Body of pancreas (tissue), 4 donors: ENCODE results near the gene KCNT2. TPM values are rescaled to one million over a fixed set of nuclear protein-coding genes. Genes with fewer than 3 reads are reported as not detected.

Source experiments
- ATAC-seq: fragments of 150-250 bp; one replicate; pipeline ENCODE4 v1.9.1; 2016
- DNase-seq, 4 donors: peaks; one replicate each; pipeline ENCODE4 v3.0.0-alpha.2; 2019
- H3K27ac ChIP-seq, 4 donors: fragments of 200-600 bp; sonication (generic); 1 replicate in 3 of 4; 2 replicates in 1 of 4; pipeline versions ENCODE4 v1.5.1 to v1.6.1; 2016 to 2019; ENCODE audit warnings: mild to moderate bottlenecking in 1 of 4, mixed read lengths in 1 of 4, moderate library complexity in 1 of 4
- H3K27me3 ChIP-seq, 2 donors: fragments of 200-600 bp; sonication (generic); one replicate each; pipeline ENCODE4 v1.6.0; 2016; ENCODE audit warnings: mild to moderate bottlenecking in 1 of 2
- H3K36me3 ChIP-seq, 2 donors: fragments of 200-600 bp; sonication (generic); replicated peaks in 1 of 2; 2 replicates each; pipeline ENCODE4 v1.5.1; 2016; ENCODE audit warnings: low read depth in 2 of 2; ENCODE audit not compliant: insufficient read depth in 1 of 2
- H3K4me1 ChIP-seq: fragments of 200-600 bp; sonication (generic); one replicate; pipeline ENCODE4 v1.6.0; 2016
- H3K4me3 ChIP-seq, 2 donors: fragments of 200-600 bp; sonication (generic); 1 replicate in 1 of 2; 2 replicates in 1 of 2; pipeline ENCODE4 v1.5.1; 2016 to 2019
- H3K9me3 ChIP-seq, 3 donors: fragments of 200-600 bp; sonication (generic); 1 replicate in 2 of 3; 2 replicates in 1 of 3; pipeline ENCODE4 v1.5.1; 2016
- POLR2A ChIP-seq, 3 donors: fragments of 450-650 bp; IDR thresholded peaks; one replicate each; pipeline ENCODE4 v1.6.1; 2016; ENCODE audit warnings: antibody characterized with exemption in 3 of 3, mild to moderate bottlenecking in 2 of 3
- WGBS, 2 donors: methylation state at CpG; one replicate each; pipeline ENCODE4 v1.1.5; 2017; 5-methylcytosine and 5-hydroxymethylcytosine counted together
- intact Hi-C: fragments of 100-400 bp; cut with DNase I; formaldehyde crosslinking; loops from one replicate; pipeline ENCODE4 v1.15.1; 2023
- total RNA-seq, 2 donors: library from RNA; depleted of rRNA; stranded (reverse); fragments of >200 nt; gene quantifications; one replicate each; pipeline ENCODE4 v1.1.0, GENCODE V29; 2016
- TF ChIP-seq, protein P1 (sequence below), 7 experiments: fragments of 450-650 bp in 4 of 7; fragments of 200-600 bp in 3 of 7; sonication (generic) in 3 of 7; IDR thresholded peaks; one replicate each; pipeline ENCODE4 v1.5.1; 2016 to 2019; ENCODE audit warnings: antibody characterized with exemption in 7 of 7

KCNT2 gene
- total RNA-seq, 2 donors from 2014 or later: 0.78 to 0.99 TPM

DNA sequence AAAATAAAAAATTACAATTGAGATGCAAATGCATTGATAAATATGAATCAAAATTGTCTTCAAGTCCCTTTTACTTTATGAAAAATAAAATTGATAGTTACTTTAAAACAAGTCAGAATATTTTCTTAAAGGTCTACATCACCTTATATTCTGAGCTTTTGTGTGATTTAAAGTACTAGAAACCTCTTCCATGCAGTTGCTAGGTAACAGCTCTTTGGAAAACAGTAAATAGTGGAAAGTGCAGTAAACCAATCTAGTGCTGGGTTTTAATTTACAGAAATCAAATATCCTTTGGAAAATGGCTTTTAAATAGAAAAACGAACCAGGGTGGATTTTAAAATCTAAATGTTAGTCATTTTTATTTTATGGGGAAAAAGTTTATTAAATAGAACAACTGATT lies 227.9 kb downstream of the KCNT2 start:
- Histone ChIP-seq H3K4me1 (no peaks in the 10 kb centered on the region), H3K36me3 (no peaks in the 10 kb centered on the region), H3K9me3 (no peaks in the 10 kb centered on the region), H3K27me3 (no peaks in the 10 kb centered on the region), H3K27ac (no peak overlapping the region), H3K4me3 (no peak overlapping the region)
- 25 to 26% methylated on average over 1 of the region's 1 CpG for WGBS, 2 donors
- DNase-seq: no peak
- TF ChIP-seq POLR2A (IDR thresholded peaks at IDR 0.05): no peak
- TF ChIP-seq, protein P1, sequence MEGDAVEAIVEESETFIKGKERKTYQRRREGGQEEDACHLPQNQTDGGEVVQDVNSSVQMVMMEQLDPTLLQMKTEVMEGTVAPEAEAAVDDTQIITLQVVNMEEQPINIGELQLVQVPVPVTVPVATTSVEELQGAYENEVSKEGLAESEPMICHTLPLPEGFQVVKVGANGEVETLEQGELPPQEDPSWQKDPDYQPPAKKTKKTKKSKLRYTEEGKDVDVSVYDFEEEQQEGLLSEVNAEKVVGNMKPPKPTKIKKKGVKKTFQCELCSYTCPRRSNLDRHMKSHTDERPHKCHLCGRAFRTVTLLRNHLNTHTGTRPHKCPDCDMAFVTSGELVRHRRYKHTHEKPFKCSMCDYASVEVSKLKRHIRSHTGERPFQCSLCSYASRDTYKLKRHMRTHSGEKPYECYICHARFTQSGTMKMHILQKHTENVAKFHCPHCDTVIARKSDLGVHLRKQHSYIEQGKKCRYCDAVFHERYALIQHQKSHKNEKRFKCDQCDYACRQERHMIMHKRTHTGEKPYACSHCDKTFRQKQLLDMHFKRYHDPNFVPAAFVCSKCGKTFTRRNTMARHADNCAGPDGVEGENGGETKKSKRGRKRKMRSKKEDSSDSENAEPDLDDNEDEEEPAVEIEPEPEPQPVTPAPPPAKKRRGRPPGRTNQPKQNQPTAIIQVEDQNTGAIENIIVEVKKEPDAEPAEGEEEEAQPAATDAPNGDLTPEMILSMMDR (IDR thresholded peaks at IDR 0.05): no peak
- intact Hi-C loops: no loop called here
- ATAC-seq: peak; percentile 77

DNA sequence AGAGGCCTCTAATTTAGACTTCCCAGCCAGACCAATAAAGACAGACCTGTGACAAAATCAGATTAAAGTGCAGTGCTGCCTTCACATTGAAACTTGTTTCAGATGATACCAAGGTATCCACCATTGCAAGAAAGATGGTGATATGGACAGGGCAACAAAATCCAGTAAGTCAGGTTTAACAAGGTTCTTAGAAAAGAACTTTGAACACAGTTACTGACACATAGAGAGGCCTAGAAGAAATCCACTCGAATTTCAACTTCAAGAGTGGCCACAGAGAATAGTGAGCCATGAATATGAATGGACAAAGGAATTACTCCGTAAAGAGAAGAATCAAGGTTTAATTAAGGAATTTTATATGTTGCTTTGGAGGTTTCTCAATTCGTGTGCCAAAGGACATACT lies 230.4 kb downstream of the KCNT2 start:
- H3K36me3 ChIP-seq: no peaks in the 10 kb centered on the region
- ATAC-seq (no peak), DNase-seq (no peak)
- no peak overlapping the region for H3K4me3 ChIP-seq
- H3K9me3 ChIP-seq: no peaks in the 10 kb centered on the region
- H3K27me3 ChIP-seq: no peaks in the 10 kb centered on the region
- 56 to 60% methylated on average over 3 of the region's 3 CpGs for WGBS, 2 donors
- no peaks in the 10 kb centered on the region for H3K4me1 ChIP-seq
- TF ChIP-seq POLR2A (IDR thresholded peaks at IDR 0.05): no peak
- TF ChIP-seq, protein P1 (IDR thresholded peaks at IDR 0.05): no peak
- no peak overlapping the region for H3K27ac ChIP-seq
- intact Hi-C loops: no loop called here

DNA sequence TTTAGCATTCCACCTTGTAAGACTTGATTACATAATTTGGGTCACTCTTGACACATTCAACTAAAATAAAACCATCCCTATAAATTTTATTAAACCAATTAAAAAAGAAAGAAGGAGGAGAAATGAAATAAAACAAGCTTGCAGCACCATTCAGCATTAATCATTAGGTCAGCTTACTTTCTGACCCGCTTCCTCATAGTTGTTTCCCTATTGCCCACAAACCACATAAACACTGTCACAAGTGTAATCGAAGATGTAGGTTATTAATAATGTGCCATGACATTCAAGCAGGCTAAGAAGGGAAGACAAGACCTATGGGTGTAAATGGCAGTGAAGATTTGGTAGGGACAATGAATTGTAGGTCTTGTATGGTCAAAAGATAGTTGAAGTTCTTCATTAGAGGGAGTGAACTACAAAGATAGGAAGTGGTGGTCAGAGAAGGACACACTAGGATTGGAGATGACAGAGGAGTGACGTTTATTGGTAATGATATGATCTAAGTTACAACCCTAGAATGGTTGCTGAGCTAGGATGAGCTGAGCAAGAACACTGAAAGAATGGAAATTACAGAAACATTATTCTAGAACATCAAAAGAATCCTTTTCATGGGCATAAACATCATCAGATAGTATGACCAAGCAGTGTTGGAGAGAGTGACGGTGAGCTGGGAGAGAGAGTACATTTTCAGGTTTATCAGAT lies 231.5 kb downstream of the KCNT2 start:
- no peak for ATAC-seq
- Histone ChIP-seq H3K9me3 (no peaks in the 10 kb centered on the region), H3K27ac (no peak overlapping the region), H3K4me1 (no peaks in the 10 kb centered on the region), H3K36me3 (no peaks in the 10 kb centered on the region), H3K27me3 (no peaks in the 10 kb centered on the region), H3K4me3 (no peak overlapping the region)
- DNase-seq: no peak
- no peak for TF ChIP-seq POLR2A (IDR thresholded peaks at IDR 0.05)
- 58 to 64% methylated on average over 4 of the region's 4 CpGs for WGBS, 2 donors
- intact Hi-C loops: no loop called here

DNA sequence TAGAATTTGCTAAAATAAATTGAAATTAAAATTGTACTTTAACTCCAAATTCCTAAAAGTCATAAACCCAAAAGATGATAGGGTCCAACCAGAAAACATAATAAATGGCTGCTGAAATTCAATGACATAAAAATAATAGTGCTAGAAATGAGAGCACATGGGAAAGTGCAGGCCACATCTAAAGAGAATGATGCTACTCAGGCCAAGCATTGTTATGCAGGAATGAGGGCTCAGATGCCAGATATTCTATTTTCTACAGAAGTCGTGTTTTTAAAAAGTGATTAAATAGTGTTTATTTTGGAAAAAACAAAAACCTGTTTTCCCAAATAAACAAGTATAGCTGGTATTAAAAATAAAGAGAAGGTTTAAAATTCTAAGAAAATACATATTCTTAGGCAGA lies 234.4 kb downstream of the KCNT2 start:
- H3K4me3 ChIP-seq: no peak overlapping the region
- no peak for ATAC-seq
- no peak overlapping the region for H3K27ac ChIP-seq
- WGBS, 2 donors: 50 to 56% methylated on average over 1 of the region's 1 CpG
- no peak for DNase-seq
- no peaks in the 10 kb centered on the region for H3K27me3 ChIP-seq
- TF ChIP-seq, protein P1 (IDR thresholded peaks at IDR 0.05): no peak
- TF ChIP-seq POLR2A (IDR thresholded peaks at IDR 0.05): no peak
- no peaks in the 10 kb centered on the region for H3K4me1 ChIP-seq
- H3K36me3 ChIP-seq: no peaks in the 10 kb centered on the region
- intact Hi-C loops: no loop called here
- no peaks in the 10 kb centered on the region for H3K9me3 ChIP-seq

DNA sequence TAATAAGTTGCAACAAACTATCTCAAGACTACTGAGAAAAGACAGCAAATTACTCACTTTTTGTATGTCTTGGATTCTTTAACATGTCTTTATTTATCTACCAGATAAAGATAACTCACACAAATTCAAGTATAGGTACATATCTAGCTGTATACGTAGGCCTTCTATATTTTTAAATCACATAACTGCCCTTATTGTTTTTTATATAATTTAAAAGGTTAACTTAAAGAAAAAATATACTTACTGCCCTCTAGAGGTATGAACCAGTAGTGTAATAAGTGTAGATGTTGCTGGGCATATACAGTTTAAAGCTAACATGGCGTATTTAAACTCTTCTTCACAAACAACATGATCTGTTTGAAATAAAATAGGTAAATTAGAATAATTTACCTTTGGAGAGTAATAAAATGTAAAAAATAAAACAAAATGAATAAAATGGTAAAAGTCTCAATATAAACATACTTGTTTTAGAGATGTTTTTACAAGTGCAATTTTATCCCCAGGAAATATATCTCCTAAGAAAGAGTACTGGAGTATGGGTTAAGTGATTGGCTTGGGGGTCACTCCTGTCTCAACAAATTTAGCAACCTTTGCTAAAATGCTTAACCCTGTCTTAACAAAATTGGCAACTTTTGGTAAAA lies 235.2 kb downstream of the KCNT2 start:
- Histone ChIP-seq H3K9me3 (no peaks in the 10 kb centered on the region), H3K27ac (no peak overlapping the region), H3K27me3 (no peaks in the 10 kb centered on the region), H3K4me3 (no peak overlapping the region), H3K36me3 (no peaks in the 10 kb centered on the region), H3K4me1 (no peaks in the 10 kb centered on the region)
- WGBS, 2 donors: 31% methylated on average over 2 of the region's 2 CpGs
- intact Hi-C loops: no loop called here
- peak; percentile 64 for ATAC-seq
- TF ChIP-seq, protein P1 (IDR thresholded peaks at IDR 0.05): peak; percentile 20 to 59 (median 37)
- TF ChIP-seq POLR2A (IDR thresholded peaks at IDR 0.05): no peak
- DNase-seq: no peak
